Activated naive CD8-positive, alpha-beta T cell treated with anti-CD3 and anti-CD28 coated beads, Interleukin-2, amount 50 U/mL, for 24 hours (primary cell): ENCODE measurements around the gene TFAM.
"Not testable (repeated sequence)": the region's sequence is repeated elsewhere in the genome, so short reads cannot be mapped to it uniquely, and the experiment has no call there.

Experiments
- ATAC-seq: fragments of 150-1000 bp; cut with Tn5 transposase; one replicate; pipeline ENCODE4 v1.10.0; 2021
- DNase-seq: peaks from one replicate; pipeline ENCODE4 v3.0.0; 2021
- H3K27ac Mint-ChIP-seq: one replicate; pipeline ENCODE4 v1.8.0; 2021; ENCODE audit warnings: mild to moderate bottlenecking, mixed read lengths
- H3K27me3 Mint-ChIP-seq: one replicate; pipeline ENCODE4 v1.8.0; 2021; ENCODE audit warnings: mixed read lengths
- H3K36me3 Mint-ChIP-seq: one replicate; pipeline ENCODE4 v1.8.0; 2021; ENCODE audit warnings: low read depth, mixed read lengths
- H3K4me1 Mint-ChIP-seq: one replicate; pipeline ENCODE4 v1.8.0; 2021; ENCODE audit warnings: mixed read lengths
- H3K4me3 Mint-ChIP-seq: one replicate; pipeline ENCODE4 v1.8.0; 2021; ENCODE audit warnings: mild to moderate bottlenecking, moderate library complexity, mixed read lengths
- H3K9me3 Mint-ChIP-seq: one replicate; pipeline ENCODE4 v1.8.0; 2021; ENCODE audit warnings: mixed read lengths

Gene TFAM

GRCh38 chr10:58396057-58396456 lies 10.8 kb downstream of the TFAM start:
- no peaks in the 10 kb centered on the region for H3K27me3 Mint-ChIP-seq
- H3K36me3 Mint-ChIP-seq, result peaks cover 53% of the 10 kb centered on the region
- DNase-seq (no peak), ATAC-seq (peak; percentile 57)
- no peak overlapping the region for H3K4me3 Mint-ChIP-seq
- H3K9me3 Mint-ChIP-seq, result no peaks in the 10 kb centered on the region
- H3K27ac Mint-ChIP-seq, result no peak overlapping the region
- H3K4me1 Mint-ChIP-seq, result peaks cover 8% of the 10 kb centered on the region

GRCh38 chr10:58397830-58398229 lies 12.6 kb downstream of the TFAM start:
- ATAC-seq (no peak), DNase-seq (no peak)
- no peak overlapping the region for H3K27ac Mint-ChIP-seq
- H3K27me3 Mint-ChIP-seq, result no peaks in the 10 kb centered on the region
- H3K36me3 Mint-ChIP-seq, result peaks cover 49% of the 10 kb centered on the region
- H3K4me1 Mint-ChIP-seq, result peaks cover 5% of the 10 kb centered on the region
- H3K4me3 Mint-ChIP-seq, result no peak overlapping the region
- no peaks in the 10 kb centered on the region for H3K9me3 Mint-ChIP-seq

DNA sequence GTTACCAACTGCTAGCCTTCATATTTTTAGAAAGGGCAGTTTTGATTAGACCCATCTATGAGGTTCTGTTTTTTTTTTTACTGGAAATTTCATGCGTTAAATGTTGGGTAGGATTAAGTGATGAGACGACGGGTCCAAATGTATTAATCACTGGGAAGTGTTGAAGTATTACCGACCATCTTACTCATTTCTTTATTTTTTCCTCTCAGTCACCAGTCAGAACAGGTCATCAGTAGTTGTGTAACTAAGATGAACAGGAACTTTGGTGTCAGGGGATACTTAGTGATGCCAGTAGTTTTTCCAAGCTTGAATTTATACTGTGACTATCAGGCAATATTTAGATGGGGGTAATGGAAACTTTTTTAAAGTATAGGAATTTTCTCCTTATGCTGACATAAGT lies 14.2 kb downstream of the TFAM start:
- H3K27me3 Mint-ChIP-seq, result no peaks in the 10 kb centered on the region
- DNase-seq (no peak), ATAC-seq (no peak)
- H3K36me3 Mint-ChIP-seq, result peaks cover 40% of the 10 kb centered on the region
- H3K27ac Mint-ChIP-seq, result no peak overlapping the region
- H3K4me1 Mint-ChIP-seq, result peaks cover 5% of the 10 kb centered on the region
- no peak overlapping the region for H3K4me3 Mint-ChIP-seq
- no peaks in the 10 kb centered on the region for H3K9me3 Mint-ChIP-seq

- ATAC-seq, result no peak
- no peaks in the 10 kb centered on the region for H3K27me3 Mint-ChIP-seq
- H3K36me3 Mint-ChIP-seq, result peaks cover 31% of the 10 kb centered on the region
- no peaks in the 10 kb centered on the region for H3K9me3 Mint-ChIP-seq
- no peak overlapping the region for H3K4me3 Mint-ChIP-seq
- no peak overlapping the region for H3K27ac Mint-ChIP-seq
- peaks cover 2% of the 10 kb centered on the region for H3K4me1 Mint-ChIP-seq
- DNase-seq, result no peak
Observed at GRCh38 chr10:58400609-58401008, 15.4 kb downstream of the TFAM start.

DNA sequence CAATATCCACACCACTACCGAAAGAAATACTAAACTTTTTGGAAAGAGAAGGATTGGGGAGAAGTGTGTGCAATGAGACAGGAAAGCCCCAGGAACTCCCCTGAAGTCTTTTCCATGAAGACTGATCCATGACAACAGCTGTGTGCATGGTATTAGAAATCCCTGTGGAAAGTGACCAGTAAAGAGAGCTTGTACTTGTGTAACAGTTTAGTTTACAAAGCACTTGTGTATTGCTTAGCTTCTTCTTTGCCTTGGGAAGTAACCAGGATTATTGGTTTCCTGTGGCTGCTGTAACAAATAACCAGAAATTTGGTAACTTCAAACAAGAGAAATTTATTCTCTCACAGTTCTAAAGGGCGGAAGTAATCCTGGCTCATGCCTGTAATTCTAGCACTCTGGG lies 18.8 kb downstream of the TFAM start:
- Mint-ChIP-seq H3K4me1 (no peaks in the 10 kb centered on the region), H3K27ac (no peak overlapping the region), H3K27me3 (no peaks in the 10 kb centered on the region), H3K36me3 (peaks cover 11% of the 10 kb centered on the region), H3K4me3 (no peak overlapping the region), H3K9me3 (no peaks in the 10 kb centered on the region)
- no peak for DNase-seq
- no peak for ATAC-seq

DNA sequence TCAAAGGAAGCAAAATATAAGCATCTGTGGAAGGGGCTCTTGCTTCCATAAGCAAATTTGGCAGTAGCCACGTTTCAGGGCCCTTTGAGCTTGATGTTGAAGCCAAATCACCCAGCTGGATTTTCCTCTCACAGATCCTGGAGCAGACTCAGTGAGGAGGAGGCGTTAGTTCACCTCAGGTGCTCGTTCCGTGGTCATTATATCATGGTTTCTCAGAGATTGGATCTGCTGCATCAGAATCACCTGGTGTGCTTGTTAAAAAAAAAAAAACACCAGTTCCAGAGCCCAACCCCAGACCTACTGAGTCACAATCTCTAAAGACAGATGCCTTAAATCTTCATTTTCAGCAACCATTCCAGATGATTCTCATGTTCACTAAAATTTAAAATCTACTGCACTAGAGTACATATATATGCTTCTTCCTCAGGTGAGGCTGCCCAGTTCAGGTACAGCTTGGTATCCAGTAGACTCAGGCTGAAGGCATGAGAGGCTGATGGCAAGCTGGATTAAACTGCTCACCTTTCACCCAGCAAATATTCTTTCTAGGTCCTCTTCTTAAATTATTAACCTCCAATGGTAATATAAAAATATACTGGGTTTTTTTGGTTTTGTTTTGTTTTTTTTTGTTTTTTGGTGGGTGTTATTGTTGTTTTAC lies 24.9 kb downstream of the TFAM start:
- Mint-ChIP-seq H3K4me3 (no peak overlapping the region), H3K27me3 (peaks cover 4% of the 10 kb centered on the region), H3K9me3 (no peaks in the 10 kb centered on the region), H3K36me3 (no peaks in the 10 kb centered on the region), H3K27ac (no peak overlapping the region), H3K4me1 (no peaks in the 10 kb centered on the region)
- no peak for ATAC-seq
- no peak for DNase-seq

GRCh38 chr10:58412502-58412961 lies 27.3 kb downstream of the TFAM start:
- Mint-ChIP-seq H3K9me3 (no peaks in the 10 kb centered on the region), H3K36me3 (no peaks in the 10 kb centered on the region), H3K4me3 (no peak overlapping the region), H3K4me1 (no peaks in the 10 kb centered on the region), H3K27me3 (peaks cover 4% of the 10 kb centered on the region), H3K27ac (no peak overlapping the region)
- ATAC-seq, result no peak
- no peak for DNase-seq

DNA sequence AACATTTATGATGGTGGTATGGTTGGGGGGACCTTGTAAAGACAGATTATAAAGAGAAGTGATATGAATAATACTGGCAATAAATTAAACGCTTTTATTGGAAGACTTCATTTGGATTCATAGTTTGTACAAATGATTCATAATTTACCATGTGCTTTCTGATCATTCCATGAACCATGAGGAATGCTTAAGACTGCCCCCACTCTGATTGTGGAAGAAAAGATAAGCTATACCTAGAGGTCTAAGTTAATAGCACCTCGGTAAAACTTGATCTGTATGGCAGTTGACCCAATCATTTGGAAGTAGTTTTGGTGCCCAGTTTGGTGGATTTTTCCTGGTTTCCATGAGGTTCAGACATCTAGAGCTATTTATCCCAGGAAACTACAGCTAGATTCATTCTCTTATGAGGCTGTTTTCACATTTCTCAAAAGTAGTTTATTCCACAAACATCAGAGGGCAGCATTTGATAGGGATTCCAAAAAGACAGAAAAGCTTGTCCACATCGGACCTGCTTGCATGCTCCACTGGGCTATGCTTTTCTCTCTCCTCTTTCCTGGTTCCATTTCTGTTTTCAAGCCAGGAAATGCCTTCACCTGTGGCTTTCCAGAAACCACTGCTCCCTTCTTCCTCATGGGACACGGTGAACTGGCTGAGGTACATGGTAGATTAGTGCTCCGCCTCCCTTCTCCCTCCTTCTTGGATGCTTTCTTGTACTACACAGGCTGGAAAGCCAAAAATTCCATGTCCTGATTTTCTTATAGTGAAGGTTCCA lies 29.2 kb downstream of the TFAM start:
- DNase-seq, result no peak
- no peaks in the 10 kb centered on the region for H3K9me3 Mint-ChIP-seq
- no peaks in the 10 kb centered on the region for H3K36me3 Mint-ChIP-seq
- ATAC-seq, result no peak
- no peak overlapping the region for H3K4me3 Mint-ChIP-seq
- peaks cover 5% of the 10 kb centered on the region for H3K27me3 Mint-ChIP-seq
- H3K4me1 Mint-ChIP-seq, result no peaks in the 10 kb centered on the region
- no peak overlapping the region for H3K27ac Mint-ChIP-seq

DNA sequence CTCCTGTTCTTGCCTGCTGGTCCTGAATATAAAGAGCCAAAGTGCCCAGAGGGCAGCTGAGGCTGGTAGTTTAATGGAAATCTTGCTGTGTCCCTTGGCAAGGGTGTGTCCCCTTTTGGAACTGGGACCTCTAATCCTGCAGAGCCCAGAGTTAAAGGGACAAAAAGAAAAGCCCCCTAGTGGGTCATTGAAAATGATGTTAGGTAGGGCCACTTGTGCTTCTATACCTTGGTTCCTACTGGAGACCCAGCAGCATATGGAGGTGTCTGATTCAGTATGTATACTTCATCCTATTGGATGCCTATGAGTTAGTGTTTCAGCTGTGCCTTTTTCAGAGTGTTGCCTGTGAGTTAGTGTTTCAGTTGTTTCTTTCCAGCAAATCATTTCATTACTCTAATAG lies 30.5 kb downstream of the TFAM start:
- H3K27ac Mint-ChIP-seq, result no peak overlapping the region
- H3K4me1 Mint-ChIP-seq, result no peaks in the 10 kb centered on the region
- ATAC-seq (no peak), DNase-seq (no peak)
- peaks cover 8% of the 10 kb centered on the region for H3K27me3 Mint-ChIP-seq
- H3K4me3 Mint-ChIP-seq, result no peak overlapping the region
- H3K9me3 Mint-ChIP-seq, result no peaks in the 10 kb centered on the region
- no peaks in the 10 kb centered on the region for H3K36me3 Mint-ChIP-seq

- not testable (repeated sequence) for DNase-seq, H3K9me3 Mint-ChIP-seq, H3K27ac Mint-ChIP-seq, H3K27me3 Mint-ChIP-seq, H3K4me1 Mint-ChIP-seq, H3K36me3 Mint-ChIP-seq, H3K4me3 Mint-ChIP-seq, ATAC-seq
Observed at GRCh38 chr10:58417902-58418301, 32.7 kb downstream of the TFAM start.

- Mint-ChIP-seq H3K4me3 (no peak overlapping the region), H3K27ac (no peak overlapping the region), H3K9me3 (peaks cover 26% of the 10 kb centered on the region), H3K4me1 (no peaks in the 10 kb centered on the region), H3K36me3 (no peaks in the 10 kb centered on the region), H3K27me3 (peaks cover 12% of the 10 kb centered on the region)
- ATAC-seq (no peak), DNase-seq (no peak)
Observed at GRCh38 chr10:58424176-58424575, 39.0 kb downstream of the TFAM start.

DNA sequence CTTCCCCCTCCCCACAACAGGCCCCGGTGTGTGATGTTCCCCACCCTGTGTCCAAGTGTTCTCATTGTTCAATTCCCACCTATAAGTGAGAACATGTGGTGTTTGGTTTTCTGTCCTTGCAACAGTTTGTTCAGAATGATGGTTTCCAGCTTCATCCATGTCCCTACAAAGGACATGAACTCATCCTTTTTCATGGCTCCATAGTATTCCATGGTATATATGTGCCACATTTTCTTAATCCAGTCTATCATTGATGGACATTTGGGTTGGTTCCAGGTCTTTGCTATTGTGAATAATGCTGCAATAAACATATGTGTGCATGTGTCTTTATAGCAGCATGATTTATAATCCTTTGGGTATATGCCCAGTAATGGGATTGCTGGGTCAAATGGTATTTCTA lies 43.2 kb downstream of the TFAM start:
- Mint-ChIP-seq H3K27me3 (peaks cover 21% of the 10 kb centered on the region), H3K9me3 (peaks cover 19% of the 10 kb centered on the region)
- not testable (repeated sequence) for DNase-seq, H3K27ac Mint-ChIP-seq, H3K4me3 Mint-ChIP-seq, H3K4me1 Mint-ChIP-seq, H3K36me3 Mint-ChIP-seq, ATAC-seq

DNA sequence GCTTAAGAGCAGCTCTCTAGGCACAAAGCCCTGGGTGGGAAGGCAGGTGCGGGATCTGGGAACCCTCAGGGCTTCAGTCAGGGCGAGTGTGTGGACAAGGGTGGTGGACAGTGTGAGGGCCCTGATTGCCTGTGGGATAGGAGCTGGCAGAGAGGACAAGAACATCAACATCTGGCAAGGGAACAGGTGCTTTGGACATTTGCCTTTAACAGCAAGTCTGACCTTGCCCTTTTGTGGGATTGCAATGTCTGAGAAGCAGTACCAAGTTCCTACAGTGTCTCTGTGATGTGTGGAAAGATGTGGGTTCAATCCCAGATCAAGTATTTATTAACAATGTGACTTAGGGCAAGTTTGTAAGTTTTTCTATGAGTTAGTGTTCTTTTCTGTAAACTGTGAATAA lies 46.7 kb downstream of the TFAM start:
- no peak for DNase-seq
- Mint-ChIP-seq H3K4me3 (no peak overlapping the region), H3K36me3 (no peaks in the 10 kb centered on the region), H3K27me3 (peaks cover 16% of the 10 kb centered on the region), H3K4me1 (peaks cover 15% of the 10 kb centered on the region), H3K27ac (no peak overlapping the region), H3K9me3 (peaks cover 2% of the 10 kb centered on the region)
- no peak for ATAC-seq

- Mint-ChIP-seq H3K4me1 (peaks cover 15% of the 10 kb centered on the region), H3K4me3 (no peak overlapping the region), H3K9me3 (no peaks in the 10 kb centered on the region), H3K36me3 (no peaks in the 10 kb centered on the region), H3K27me3 (peaks cover 16% of the 10 kb centered on the region), H3K27ac (no peak overlapping the region)
- ATAC-seq, result no peak
- no peak for DNase-seq
Observed at GRCh38 chr10:58433066-58433465, 47.9 kb downstream of the TFAM start.

GRCh38 chr10:58433571-58433970 lies 48.4 kb downstream of the TFAM start:
- DNase-seq, result no peak
- H3K27ac Mint-ChIP-seq, result no peak overlapping the region
- H3K36me3 Mint-ChIP-seq, result no peaks in the 10 kb centered on the region
- H3K27me3 Mint-ChIP-seq, result peaks cover 16% of the 10 kb centered on the region
- no peak for ATAC-seq
- no peaks in the 10 kb centered on the region for H3K9me3 Mint-ChIP-seq
- peaks cover 15% of the 10 kb centered on the region for H3K4me1 Mint-ChIP-seq
- no peak overlapping the region for H3K4me3 Mint-ChIP-seq
